Measurements from ENCODE around the gene PTGIR.

Gene PTGIR

DNA sequence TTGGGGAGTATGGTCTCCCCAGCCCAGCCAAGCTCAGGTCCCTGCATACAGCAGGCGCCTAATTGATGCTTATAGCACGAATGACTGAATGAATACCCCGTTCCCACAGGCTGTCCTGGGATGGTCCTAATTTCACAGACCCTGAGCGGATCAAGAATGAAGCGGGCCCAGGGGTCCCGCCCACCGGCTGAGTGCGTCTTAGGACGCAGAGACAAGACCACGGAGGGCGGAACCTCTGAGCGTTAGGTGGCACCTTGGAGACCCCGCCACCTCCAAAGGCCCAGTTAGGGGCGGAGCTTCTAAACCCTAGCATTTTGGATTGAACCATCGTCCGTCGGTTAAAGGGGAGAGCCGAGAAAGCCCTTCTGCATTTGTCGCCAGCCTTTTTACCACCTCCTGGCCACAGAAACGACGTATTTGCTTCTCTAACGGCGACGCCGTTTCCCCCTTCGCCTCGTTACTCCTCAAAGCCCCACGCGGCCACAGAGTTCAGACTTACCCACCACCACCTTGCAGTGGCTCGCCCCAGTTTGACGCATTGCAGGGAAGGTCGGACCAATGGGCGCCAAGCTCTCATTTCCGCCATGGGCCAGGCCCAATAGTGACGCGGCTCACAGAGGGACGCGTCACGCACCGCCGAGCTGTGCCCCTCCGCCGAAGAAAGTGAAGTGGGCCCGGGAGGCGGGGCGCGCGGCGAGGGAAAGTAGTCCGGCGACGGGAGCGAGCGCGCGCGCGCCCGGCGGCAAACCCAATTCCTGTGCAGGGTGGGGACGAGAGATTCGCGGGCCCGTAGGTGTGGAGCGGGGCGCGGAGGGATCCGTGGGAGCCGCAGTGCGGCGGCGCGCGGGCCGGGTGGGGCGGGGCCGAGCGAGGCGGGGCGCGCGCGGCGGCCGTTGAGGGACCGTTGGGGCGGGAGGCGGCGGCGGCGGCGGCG lies 24.2 kb downstream of the PTGIR start:
- DNase-seq (ENCODE audit: low spot score), result peak; percentile 98

DNA sequence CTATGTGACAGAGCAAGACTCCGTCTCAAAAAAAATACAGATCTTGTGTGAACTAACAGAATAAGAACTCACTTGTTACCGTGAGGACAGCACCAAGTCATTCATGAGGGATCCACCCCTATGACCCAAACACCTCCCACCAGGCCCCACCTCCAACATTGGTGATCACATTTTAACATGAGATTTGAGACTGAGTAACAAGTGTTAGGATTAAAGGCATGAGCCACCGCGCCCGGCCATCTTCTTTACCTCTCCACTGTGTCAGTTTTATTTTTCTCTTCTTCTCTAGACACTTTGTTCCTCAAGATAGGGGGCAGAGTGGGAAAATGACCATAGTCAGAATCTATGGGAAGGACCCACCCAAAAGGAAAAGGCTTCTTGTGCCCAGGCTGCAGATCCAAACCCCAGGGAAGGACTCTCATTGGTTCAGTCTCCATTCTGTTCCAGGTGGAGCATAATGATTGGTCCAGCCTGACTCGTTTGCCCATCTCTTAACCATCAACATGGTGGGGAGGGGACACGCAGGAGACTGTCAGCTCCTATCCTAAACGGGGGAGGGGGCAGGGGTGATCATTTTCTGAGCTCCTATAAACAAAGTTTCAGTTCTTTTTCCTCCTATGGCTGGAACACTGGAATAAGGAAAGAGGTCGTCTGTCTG lies 25.0 kb downstream of the PTGIR start:
- no peak for DNase-seq (ENCODE audit: low spot score)

DNA sequence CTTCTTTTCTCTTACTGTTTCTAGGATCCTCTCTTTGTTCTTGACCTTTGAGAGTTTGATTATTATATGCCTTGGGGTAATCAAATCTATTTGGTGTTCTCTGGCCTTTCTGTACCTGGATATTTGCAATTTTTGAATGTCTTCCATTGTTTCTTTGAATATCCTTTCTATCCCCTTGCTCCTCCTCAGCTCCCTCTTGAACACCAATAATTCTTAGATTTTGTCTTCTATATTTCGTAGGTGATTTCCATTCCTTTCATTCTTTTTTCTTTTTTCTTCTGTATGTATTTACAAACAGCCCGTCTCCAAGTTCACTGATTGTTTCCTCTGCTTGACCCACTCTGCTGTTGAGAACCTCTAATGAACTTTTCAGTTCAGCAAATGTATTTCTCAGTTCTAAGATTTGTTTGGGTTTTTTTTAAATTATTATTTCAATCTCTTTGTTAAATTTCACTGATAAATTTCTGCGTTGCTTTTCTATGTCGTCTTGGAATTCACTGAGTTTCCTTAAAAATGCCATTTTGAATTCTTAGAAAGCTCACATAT lies 26.4 kb downstream of the PTGIR start:
- DNase-seq (ENCODE audit: low spot score), result no peak

GRCh38 chr19:46596008-46596407 lies 28.9 kb downstream of the PTGIR start:
- DNase-seq (ENCODE audit: low spot score), result no peak

- no peak for DNase-seq (ENCODE audit: low spot score)
Observed at GRCh38 chr19:46591870-46592269, 33.0 kb downstream of the PTGIR start.

DNA sequence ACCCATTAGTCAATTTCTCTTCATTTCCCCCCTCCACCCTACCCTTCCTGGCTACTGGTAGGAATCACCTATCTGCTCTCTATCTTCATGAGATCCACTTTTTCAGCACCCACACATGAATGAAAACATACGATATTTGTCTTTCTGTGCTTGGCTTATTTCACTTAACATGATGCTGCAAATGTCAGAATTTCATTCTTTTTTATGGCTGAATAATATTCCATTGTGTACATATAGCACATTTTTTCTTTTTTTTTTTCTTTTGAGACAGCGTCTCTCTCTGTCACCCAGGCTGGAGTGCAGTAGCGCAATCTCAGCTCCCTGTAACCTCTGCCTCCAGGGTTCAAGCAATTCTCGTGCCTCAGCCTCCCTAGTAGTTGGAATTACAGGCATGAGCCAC lies 33.6 kb downstream of the PTGIR start:
- no peak for DNase-seq (ENCODE audit: low spot score)

- DNase-seq (ENCODE audit: low spot score), result no peak
Observed at GRCh38 chr19:46587861-46588260, 37.0 kb downstream of the PTGIR start.

DNA sequence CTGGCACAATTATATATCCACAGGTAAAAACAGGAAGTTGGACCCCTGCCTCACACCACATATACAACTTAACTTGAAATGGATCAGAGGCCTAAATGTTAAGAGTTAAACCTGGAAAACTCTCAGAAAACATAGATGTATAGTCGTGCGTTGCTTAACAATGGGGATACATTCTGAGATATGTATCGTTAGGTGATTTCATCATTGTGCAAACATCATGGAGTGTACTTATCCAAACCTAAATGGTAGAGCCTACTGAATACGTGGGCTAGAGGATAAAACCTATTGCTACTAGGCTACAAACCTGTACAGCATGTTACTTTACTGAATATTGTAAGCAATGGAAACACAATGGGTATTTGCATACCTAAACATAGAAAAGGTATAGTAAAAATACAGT lies 38.6 kb downstream of the PTGIR start:
- DNase-seq (ENCODE audit: low spot score), result no peak

DNA sequence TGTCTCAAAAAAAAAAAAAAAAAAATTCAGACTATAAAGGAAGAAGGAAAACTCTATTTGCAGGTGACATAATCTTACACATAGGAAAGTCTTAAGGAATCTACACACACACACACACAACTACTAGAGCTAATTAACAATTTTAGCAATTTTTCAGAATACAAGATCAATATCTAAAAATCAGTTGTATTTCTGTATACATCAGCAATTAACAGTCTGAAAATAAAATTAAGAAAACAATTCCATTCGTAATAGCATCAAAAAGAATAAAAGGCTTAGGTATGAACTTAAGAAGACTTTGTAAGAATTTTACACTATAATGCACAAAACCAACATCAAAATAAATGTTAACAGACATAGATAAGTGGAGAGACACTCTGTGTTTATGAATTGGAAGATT lies 39.4 kb downstream of the PTGIR start:
- DNase-seq (ENCODE audit: low spot score), result no peak

DNA sequence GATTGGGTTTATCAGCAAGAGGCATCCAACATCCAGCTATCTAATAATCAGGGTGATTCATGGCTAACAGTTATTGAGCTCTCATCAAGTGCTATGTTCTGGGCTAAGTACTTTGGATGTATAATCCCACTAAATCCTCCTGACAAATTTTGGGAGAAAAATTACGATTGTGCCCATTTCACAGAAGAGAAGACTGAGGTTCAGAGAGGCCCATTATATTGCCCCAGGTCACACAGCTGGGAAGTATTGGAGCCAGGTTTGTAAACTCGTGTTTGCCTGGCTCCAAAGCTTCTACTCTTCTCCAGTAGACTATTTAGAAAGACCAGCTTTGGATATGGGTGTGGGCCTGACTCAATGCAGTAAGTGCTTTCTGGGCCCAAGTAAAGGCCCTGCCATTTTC lies 44.6 kb downstream of the PTGIR start:
- DNase-seq (ENCODE audit: low spot score), result no peak

GRCh38 chr19:46579361-46579879 lies 45.5 kb downstream of the PTGIR start:
- peak; percentile 63 for DNase-seq (ENCODE audit: low spot score)

- DNase-seq (ENCODE audit: low spot score), result peak; percentile 13
Observed at GRCh38 chr19:46578450-46578849, 46.4 kb downstream of the PTGIR start.

- peak; percentile 50 for DNase-seq (ENCODE audit: low spot score)
Observed at GRCh38 chr19:46574533-46574932, 50.4 kb downstream of the PTGIR start.

DNA sequence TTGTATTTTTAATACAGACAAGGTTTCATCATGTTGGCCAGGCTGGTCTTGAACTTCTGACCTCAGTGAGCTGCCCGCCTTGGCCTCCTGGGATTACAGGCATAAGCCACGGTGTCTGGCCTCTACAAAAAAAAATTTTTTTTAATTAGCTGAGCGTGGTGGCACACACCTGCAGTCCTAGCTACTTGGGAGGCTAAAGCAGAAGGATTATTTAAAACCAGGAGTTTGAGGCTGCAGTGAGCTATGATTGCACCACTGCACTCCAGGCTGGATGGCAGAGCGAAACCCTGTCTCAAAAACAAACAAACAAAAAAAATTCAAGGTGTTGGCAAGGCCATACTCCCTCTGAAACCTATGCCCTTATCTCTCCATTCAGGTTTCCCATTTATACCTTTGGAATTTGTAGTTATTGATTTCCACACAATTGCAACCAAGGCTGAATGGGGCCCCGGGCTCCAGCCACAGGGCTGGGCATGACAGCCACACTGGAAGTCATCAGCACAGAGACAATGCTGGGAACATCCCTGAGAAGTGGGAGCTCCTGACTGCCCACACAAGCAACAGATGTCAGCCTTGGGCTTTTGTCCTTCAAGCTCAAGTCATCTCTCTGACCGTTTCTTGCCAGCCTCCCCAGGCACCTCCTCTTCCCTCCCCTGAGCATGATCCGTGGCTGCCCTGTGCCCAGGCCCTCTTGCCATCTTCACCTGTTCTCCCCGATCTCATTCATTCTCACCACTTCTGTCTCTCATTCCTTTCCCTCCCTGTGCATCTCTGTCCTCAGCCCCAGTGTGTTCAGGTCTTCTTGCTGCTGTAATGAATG lies 51.0 kb downstream of the PTGIR start:
- peak; percentile 44 for DNase-seq (ENCODE audit: low spot score)

GRCh38 chr19:46571495-46571894 lies 53.4 kb downstream of the PTGIR start:
- peak; percentile 52 for DNase-seq (ENCODE audit: low spot score)

Measured in ecto neural progenitor cell (in vitro differentiated cells).